Prostate gland (tissue), 2 donors: ENCODE data around the gene CCDC167.

Source experiments
- POLR2A ChIP-seq: fragments of 450-650 bp; IDR thresholded peaks from one replicate; pipeline ENCODE4 v1.6.1; 2016; ENCODE audit warnings: antibody characterized with exemption, mild to moderate bottlenecking
- POLR2AphosphoS5 ChIP-seq: sonication (generic); formaldehyde crosslinking; IDR thresholded peaks from one replicate; pipeline ENCODE4 v1.6.1; 2017; ENCODE audit warnings: antibody characterized with exemption
- TF ChIP-seq, protein P1 (sequence below), 4 experiments: fragments of 200-600 bp in 2 of 4; fragments of 450-650 bp in 2 of 4; sonication (generic) in 2 of 4; IDR thresholded peaks; 1 replicate in 3 of 4; 2 replicates in 1 of 4; pipeline ENCODE4 v1.5.1; 2016 to 2019; ENCODE audit warnings: antibody characterized with exemption in 4 of 4, mild to moderate bottlenecking in 2 of 4, moderate library complexity in 2 of 4

DNA sequence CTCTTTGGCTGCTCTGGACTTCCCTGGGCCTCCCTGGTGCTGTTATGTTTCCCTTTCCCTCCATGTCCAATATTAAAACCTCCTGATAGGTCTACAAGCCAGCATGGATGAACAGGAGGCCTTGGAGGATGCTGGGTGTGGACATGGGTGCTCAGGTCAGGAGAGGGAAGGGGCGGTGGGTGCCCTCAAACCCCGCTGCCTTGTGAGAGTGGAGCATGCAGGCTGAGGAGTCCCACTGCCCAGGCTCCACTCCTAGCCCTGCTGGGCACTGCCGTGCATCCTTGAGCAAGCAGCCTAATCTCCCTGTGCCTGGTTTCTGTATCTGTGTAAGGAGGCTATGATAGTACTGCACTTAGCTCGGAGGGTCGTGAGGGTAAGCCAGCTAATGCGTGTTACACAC is 18.4 kb upstream of the CCDC167 start:
- TF ChIP-seq POLR2AphosphoS5 (no peak), POLR2A (no peak)
- TF ChIP-seq, protein P1, sequence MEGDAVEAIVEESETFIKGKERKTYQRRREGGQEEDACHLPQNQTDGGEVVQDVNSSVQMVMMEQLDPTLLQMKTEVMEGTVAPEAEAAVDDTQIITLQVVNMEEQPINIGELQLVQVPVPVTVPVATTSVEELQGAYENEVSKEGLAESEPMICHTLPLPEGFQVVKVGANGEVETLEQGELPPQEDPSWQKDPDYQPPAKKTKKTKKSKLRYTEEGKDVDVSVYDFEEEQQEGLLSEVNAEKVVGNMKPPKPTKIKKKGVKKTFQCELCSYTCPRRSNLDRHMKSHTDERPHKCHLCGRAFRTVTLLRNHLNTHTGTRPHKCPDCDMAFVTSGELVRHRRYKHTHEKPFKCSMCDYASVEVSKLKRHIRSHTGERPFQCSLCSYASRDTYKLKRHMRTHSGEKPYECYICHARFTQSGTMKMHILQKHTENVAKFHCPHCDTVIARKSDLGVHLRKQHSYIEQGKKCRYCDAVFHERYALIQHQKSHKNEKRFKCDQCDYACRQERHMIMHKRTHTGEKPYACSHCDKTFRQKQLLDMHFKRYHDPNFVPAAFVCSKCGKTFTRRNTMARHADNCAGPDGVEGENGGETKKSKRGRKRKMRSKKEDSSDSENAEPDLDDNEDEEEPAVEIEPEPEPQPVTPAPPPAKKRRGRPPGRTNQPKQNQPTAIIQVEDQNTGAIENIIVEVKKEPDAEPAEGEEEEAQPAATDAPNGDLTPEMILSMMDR (IDR thresholded peaks at IDR 0.05) = no peak
